Measurements from ENCODE around the gene LIPA.

LIPA gene

GRCh38 chr10:89251409-89252224 lies at the start of gene LIPA:
LIPA (minus strand) TSS chr10:89251775; CDS start chr10:89247648, 4,127 bp downstream.
- Histone ChIP-seq H3K4me3 (ENCODE audit: low read depth, low read length) (peak within 1 kb of the TSS; percentile 94), H3K36me3 (replicated peaks) (no peaks in the 10 kb centered on the region), H3K27me3 (replicated peaks) (no peaks in the 10 kb centered on the region), H3K27ac (no peak within 1 kb of the TSS)
- in situ Hi-C loops (cut with HindIII; ENCODE audit: low pct_ligation_motif_present, low sequenced_read_pairs), result no loop called here
- TF ChIP-seq CTCF (IDR thresholded peaks at IDR 0.05; ENCODE audit: low read depth, low read length, missing control alignments), result no peak
- peak; percentile 94 for DNase-seq

GRCh38 chr10:89301232-89301631 lies 49.7 kb upstream of the LIPA start:
- in situ Hi-C loops (cut with HindIII; ENCODE audit: low pct_ligation_motif_present, low sequenced_read_pairs), result no loop called here
- Histone ChIP-seq H3K27ac (peak overlapping the region; percentile 75), H3K4me3 (ENCODE audit: low read depth, low read length) (peak overlapping the region; percentile 56), H3K27me3 (replicated peaks) (no peaks in the 10 kb centered on the region), H3K36me3 (replicated peaks) (no peaks in the 10 kb centered on the region)
- TF ChIP-seq CTCF (IDR thresholded peaks at IDR 0.05; ENCODE audit: low read depth, low read length, missing control alignments), result no peak
- no peak for DNase-seq

DNA sequence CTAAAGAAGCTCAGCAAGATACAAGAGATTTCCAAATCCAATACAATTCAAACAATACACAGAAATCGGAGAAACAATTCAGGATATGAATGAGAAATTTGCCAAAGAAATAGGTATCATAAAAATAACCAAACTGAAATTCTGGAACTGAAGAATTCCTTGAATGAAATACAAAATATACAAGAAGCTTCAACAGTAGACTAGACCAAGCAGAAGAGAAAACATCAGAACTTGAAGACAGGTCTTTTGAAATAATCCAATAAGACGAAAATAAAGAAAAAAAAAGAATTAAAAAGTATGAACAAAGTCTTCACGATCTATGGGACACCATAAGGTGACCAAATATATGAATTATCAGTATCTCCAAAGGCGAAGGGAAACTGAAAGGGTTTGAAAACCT lies 47.5 kb upstream of the LIPA start:
- Histone ChIP-seq H3K4me3 (ENCODE audit: low read depth, low read length) (no peak overlapping the region), H3K36me3 (replicated peaks) (no peaks in the 10 kb centered on the region), H3K27ac (no peak overlapping the region), H3K27me3 (replicated peaks) (no peaks in the 10 kb centered on the region)
- no peak for DNase-seq
- in situ Hi-C loops (cut with HindIII; ENCODE audit: low pct_ligation_motif_present, low sequenced_read_pairs), result no loop called here
- no peak for TF ChIP-seq CTCF (IDR thresholded peaks at IDR 0.05; ENCODE audit: low read depth, low read length, missing control alignments)

- Histone ChIP-seq H3K36me3 (replicated peaks) (no peaks in the 10 kb centered on the region), H3K4me3 (ENCODE audit: low read depth, low read length) (no peak overlapping the region), H3K27ac (no peak overlapping the region), H3K27me3 (replicated peaks) (no peaks in the 10 kb centered on the region)
- no peak for DNase-seq
- in situ Hi-C loops (cut with HindIII; ENCODE audit: low pct_ligation_motif_present, low sequenced_read_pairs), result no loop called here
- TF ChIP-seq CTCF (IDR thresholded peaks at IDR 0.05; ENCODE audit: low read depth, low read length, missing control alignments), result no peak
These were observed 46.2 kb upstream of the LIPA start for GRCh38 chr10:89297791-89298190.

DNA sequence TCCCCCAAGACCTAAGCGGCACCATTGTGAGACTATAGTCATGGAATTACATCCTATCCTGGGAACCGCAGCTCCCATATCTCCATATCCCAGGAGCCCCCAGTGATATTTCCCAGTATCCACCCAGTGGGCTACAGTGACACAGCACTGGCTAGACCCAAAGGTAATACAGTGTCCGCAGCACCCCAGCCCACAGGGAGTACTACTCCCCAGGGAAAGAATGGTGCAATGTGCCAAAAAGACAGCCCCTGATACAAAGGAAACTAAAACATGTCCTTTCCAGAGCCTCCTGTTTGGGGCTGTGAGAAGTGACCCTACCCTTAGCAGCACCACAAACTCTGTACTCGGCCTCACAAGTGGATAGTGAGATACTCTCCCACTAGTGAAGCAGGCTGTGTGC lies 45.8 kb upstream of the LIPA start:
- Histone ChIP-seq H3K36me3 (replicated peaks) (no peaks in the 10 kb centered on the region), H3K27me3 (replicated peaks) (no peaks in the 10 kb centered on the region), H3K4me3 (ENCODE audit: low read depth, low read length) (no peak overlapping the region), H3K27ac (no peak overlapping the region)
- in situ Hi-C loops (cut with HindIII; ENCODE audit: low pct_ligation_motif_present, low sequenced_read_pairs), result no loop called here
- TF ChIP-seq CTCF (IDR thresholded peaks at IDR 0.05; ENCODE audit: low read depth, low read length, missing control alignments), result no peak
- DNase-seq, result no peak

DNA sequence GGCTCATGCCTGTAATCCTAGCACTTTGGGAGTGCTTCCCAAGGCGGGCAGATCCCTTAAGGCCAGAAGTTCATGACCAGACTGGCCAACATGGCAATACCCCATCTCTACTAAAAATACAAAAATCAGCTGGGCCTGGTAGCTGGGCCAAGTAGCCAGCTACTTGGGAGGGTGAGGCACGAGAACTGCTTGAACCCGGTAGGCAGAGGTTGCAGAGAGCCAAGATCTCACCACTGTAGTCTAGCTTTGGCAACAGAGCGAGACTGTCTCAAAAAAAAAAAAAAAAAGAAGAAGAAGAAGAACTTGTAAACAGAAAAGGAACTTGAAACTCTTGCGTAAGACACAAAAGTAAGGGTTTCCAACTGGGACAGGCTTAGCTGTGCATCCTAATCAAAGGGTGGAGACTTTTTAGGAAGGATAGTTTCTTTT lies 44.7 kb upstream of the LIPA start:
- in situ Hi-C loops (cut with HindIII; ENCODE audit: low pct_ligation_motif_present, low sequenced_read_pairs), result no loop called here
- H3K36me3 ChIP-seq (replicated peaks), result no peaks in the 10 kb centered on the region
- peak overlapping the region; percentile 60 for H3K27ac ChIP-seq
- no peak for TF ChIP-seq CTCF (IDR thresholded peaks at IDR 0.05; ENCODE audit: low read depth, low read length, missing control alignments)
- H3K4me3 ChIP-seq (ENCODE audit: low read depth, low read length), result no peak overlapping the region
- no peaks in the 10 kb centered on the region for H3K27me3 ChIP-seq (replicated peaks)
- no peak for DNase-seq

Data from brain microvascular endothelial cell (primary cell).